ENCODE measurements around the gene SCN9A. TPM values are rescaled to one million over a fixed set of nuclear protein-coding genes. Genes with fewer than 3 reads are reported as not detected.

The SCN9A gene
- total and polyA plus RNA-seq, 9 of the 15 experiments (the other 6 are each of a cell fraction or from before 2014, with no cell fraction given) = 1.4 to 22.8 (median 7.1) TPM

DNA sequence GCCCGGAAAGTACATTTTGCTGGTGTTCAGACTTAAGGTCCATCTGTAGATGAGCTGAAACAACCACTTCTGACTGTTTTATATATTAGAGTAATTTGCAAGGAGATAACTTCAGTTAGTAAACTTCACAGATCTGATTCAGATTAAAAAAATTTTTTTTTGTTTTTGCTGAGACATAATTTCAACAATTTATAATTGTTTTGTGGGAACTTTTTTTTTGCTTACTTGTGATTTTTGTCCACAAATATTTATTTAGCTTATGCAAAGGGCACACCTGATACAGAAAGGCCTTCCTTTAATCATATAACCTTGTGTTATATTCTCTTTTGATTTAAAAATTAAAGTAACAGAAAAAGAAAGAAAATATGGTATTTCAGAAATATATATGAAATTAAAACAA, 9.6 kb upstream of the SCN9A start:
- Histone ChIP-seq H3K4me1 (replicated peaks in 1 of 2; ENCODE audit: control insufficient read depth in 2 of 2, insufficient read depth in 2 of 2, low read length in 2 of 2) (peaks cover 0 to 8% of the 10 kb centered on the region in 2 experiments; a peak in 2 of 5 replicates), H3K27ac (ENCODE audit: extremely low read depth, low read depth, low read length) (no peak overlapping the region), H3K4me2 (ENCODE audit: insufficient read depth, low read length) (no peak overlapping the region), H3K9ac (ENCODE audit: insufficient read depth in 1 of 2, low read depth in 2 of 2, low read length in 2 of 2) (no peak overlapping the region), H3K79me2 (ENCODE audit: control insufficient read depth, insufficient read depth, low read length) (no peaks in the 10 kb centered on the region), H2AFZ (ENCODE audit: low read depth, low read length) (peak overlapping the region; percentile 46; the same call in 1 of the 2 replicates), H4K20me1 (replicated peaks; ENCODE audit: control insufficient read depth, insufficient read depth, low read length) (no peaks in the 10 kb centered on the region), H3K27me3 (ENCODE audit: control insufficient read depth in 2 of 2, insufficient read depth in 2 of 2, low read length in 2 of 2) (no peaks in the 10 kb centered on the region), H3K4me3 (no peak overlapping the region), H3K9me1 (ENCODE audit: control insufficient read depth, insufficient read depth, low read length) (no peaks in the 10 kb centered on the region), H3K9me3 (replicated peaks; ENCODE audit: control insufficient read depth, insufficient read depth, low read depth, low read length) (no peaks in the 10 kb centered on the region), H3K36me3 (ENCODE audit: control insufficient read depth, insufficient read depth, low read length) (no peaks in the 10 kb centered on the region)
- CTCF ChIA-PET (ENCODE audit: low intra/inter-chr PET ratio) = interaction anchor here (0.7 kb wide), 1 partner anchor 206 kb away, joined by 3 read pairs; no protein-coding TSS in a partner anchor
- ATAC-seq = no peak
- in situ Hi-C loops (cut with MboI) (no loop called here), intact Hi-C loops (cut with micrococcal nuclease) (no loop called here)
- 94% methylated on average over 1 of the region's 1 CpG for WGBS (ENCODE audit: insufficient coverage, low coverage, missing lambda C conversion rate)
- FAIRE-seq = no peak
- POLR2A ChIA-PET = interaction anchor here (1.1 kb wide), 1 partner anchor 8 kb away, joined by 3 read pairs; no protein-coding TSS in a partner anchor
- no peak for DNase-seq (ENCODE audit: extremely low read depth in 1 of 4, low spot score in 3 of 4)
- no TSS peak for BruUV-seq (replicated peaks)
- peak; percentile 81 for TF ChIP-seq ZNF316 (IDR thresholded peaks at IDR 0.05)
- no peak for TF ChIP-seq LEF1 (IDR thresholded peaks at IDR 0.05)
- no peak for TF ChIP-seq KDM5B (IDR thresholded peaks at IDR 0.05; ENCODE audit: insufficient replicate concordance, low read depth, low read length)
- TF ChIP-seq ZBTB17 (CRISPR knock-in tag; IDR thresholded peaks at IDR 0.05) = no peak
- no peak for TF ChIP-seq ELF2 (CRISPR knock-in tag; IDR thresholded peaks at IDR 0.05)
- peak; percentile 51 for TF ChIP-seq C11orf30 (IDR thresholded peaks at IDR 0.05; ENCODE audit: low read depth)

DNA sequence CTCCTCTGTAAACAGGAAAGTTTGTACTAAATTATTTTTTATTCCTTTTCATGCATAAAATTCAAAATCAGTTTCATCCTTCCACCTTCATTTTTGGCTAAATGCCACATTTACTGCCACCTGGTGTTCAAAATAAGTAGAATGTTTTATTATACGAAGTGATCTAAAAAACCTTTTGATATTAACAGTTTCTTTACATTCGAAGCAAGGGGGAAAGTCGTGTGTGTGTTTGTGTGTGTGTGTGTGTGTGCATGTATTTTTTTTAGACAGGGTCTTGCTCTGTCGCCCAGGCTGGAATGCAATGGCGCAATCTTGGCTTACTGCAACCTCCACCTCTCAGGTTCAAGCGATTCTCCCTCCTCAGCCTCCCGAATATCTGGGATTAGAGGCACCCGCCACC, 9.0 kb upstream of the SCN9A start:
- CTCF ChIA-PET (ENCODE audit: low intra/inter-chr PET ratio) = interaction anchor here (0.7 kb wide), 1 partner anchor 206 kb away, joined by 3 read pairs; no protein-coding TSS in a partner anchor
- no peaks in the 10 kb centered on the region for H3K36me3 ChIP-seq (ENCODE audit: control insufficient read depth, insufficient read depth, low read length)
- H3K4me3 ChIP-seq = no peak overlapping the region
- in situ Hi-C loops (cut with MboI) = no loop called here
- FAIRE-seq = peak; percentile 78
- no TSS peak for BruUV-seq (replicated peaks)
- no peaks in the 10 kb centered on the region for H4K20me1 ChIP-seq (replicated peaks; ENCODE audit: control insufficient read depth, insufficient read depth, low read length)
- WGBS (ENCODE audit: insufficient coverage, low coverage, missing lambda C conversion rate) = 44% methylated on average over 8 of the region's 8 CpGs
- POLR2A ChIA-PET = no interaction called here
- H3K27me3 ChIP-seq (ENCODE audit: control insufficient read depth in 2 of 2, insufficient read depth in 2 of 2, low read length in 2 of 2) = no peaks in the 10 kb centered on the region
- no peak overlapping the region for H3K4me2 ChIP-seq (ENCODE audit: insufficient read depth, low read length)
- H3K9ac ChIP-seq (ENCODE audit: insufficient read depth in 1 of 2, low read depth in 2 of 2, low read length in 2 of 2) = no peak overlapping the region
- intact Hi-C loops (cut with micrococcal nuclease) = loop anchor here (1.0 kb wide), 1 partner anchor 23 kb away; no protein-coding TSS in a partner anchor
- H3K27ac ChIP-seq (ENCODE audit: extremely low read depth, low read depth, low read length) = no peak overlapping the region
- DNase-seq (ENCODE audit: extremely low read depth in 1 of 4, low spot score in 3 of 4) = peak in 3 of 4 experiments; percentile 31 to 57 (median 33)
- no peaks in the 10 kb centered on the region for H3K9me1 ChIP-seq (ENCODE audit: control insufficient read depth, insufficient read depth, low read length)
- H2AFZ ChIP-seq (ENCODE audit: low read depth, low read length) = peak overlapping the region; percentile 46
- no peaks in the 10 kb centered on the region for H3K79me2 ChIP-seq (ENCODE audit: control insufficient read depth, insufficient read depth, low read length)
- ATAC-seq = no peak
- H3K9me3 ChIP-seq (replicated peaks; ENCODE audit: control insufficient read depth, insufficient read depth, low read depth, low read length) = no peaks in the 10 kb centered on the region
- H3K4me1 ChIP-seq (replicated peaks in 1 of 2; ENCODE audit: control insufficient read depth in 2 of 2, insufficient read depth in 2 of 2, low read length in 2 of 2) = peaks cover 0 to 11% of the 10 kb centered on the region in 2 experiments; a peak in 2 of 5 replicates
- TF ChIP-seq PRMT5 (CRISPR knock-in tag; IDR thresholded peaks at IDR 0.05) (no peak), DIDO1 (tag; IDR thresholded peaks at IDR 0.05; ENCODE audit: low read depth) (no peak), GATA2 (CRISPR knock-in tag; IDR thresholded peaks at IDR 0.05) (no peak), NFIC (IDR thresholded peaks at IDR 0.05) (peak; percentile 99), KAT8 (IDR thresholded peaks at IDR 0.05; ENCODE audit: low read depth) (no peak), TCFL5 (CRISPR knock-in tag; conservative IDR thresholded peaks at IDR 0.05) (no peak)
- TF ChIP-seq, protein P1, sequence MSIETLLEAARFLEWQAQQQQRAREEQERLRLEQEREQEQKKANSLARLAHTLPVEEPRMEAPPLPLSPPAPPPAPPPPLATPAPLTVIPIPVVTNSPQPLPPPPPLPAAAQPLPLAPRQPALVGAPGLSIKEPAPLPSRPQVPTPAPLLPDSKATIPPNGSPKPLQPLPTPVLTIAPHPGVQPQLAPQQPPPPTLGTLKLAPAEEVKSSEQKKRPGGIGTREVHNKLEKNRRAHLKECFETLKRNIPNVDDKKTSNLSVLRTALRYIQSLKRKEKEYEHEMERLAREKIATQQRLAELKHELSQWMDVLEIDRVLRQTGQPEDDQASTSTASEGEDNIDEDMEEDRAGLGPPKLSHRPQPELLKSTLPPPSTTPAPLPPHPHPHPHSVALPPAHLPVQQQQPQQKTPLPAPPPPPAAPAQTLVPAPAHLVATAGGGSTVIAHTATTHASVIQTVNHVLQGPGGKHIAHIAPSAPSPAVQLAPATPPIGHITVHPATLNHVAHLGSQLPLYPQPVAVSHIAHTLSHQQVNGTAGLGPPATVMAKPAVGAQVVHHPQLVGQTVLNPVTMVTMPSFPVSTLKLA (conservative IDR thresholded peaks at IDR 0.05) = 0 out of 4 replicates have a peak, but pooled peaks of 1 of the 2 experiments have one; percentile 23
